ENCODE results near the gene CHMP4B. TPM values are rescaled to one million over a fixed set of nuclear protein-coding genes. Genes with fewer than 3 reads are reported as not detected.

Gene CHMP4B
- total RNA-seq, 2 donors from 2014 or later = 102 to 104 TPM

DNA sequence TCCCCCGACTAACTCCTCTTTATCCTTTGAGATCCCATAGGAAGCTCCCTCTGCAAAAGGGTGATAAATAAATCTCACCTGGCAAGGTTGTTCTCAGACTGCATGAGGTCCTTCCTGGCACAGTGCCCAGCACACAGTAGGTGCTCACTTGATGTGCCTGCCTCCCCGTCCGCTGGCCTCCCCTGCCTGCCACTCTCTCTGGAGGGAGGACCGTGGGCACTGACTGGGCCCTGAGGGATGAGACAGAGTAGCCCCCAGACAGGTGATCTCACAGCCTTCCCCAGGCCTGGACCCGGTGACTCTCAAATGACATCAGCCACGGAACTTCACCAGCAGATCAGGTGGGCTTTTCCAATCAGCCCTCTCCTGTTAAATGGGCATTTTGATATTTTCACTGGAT is 57.4 kb downstream of the CHMP4B start:
- H3K27ac Mint-ChIP-seq = no peak overlapping the region
- H3K9me3 Mint-ChIP-seq = no peaks in the 10 kb centered on the region
- H3K4me3 Mint-ChIP-seq = no peak overlapping the region
- H3K27me3 Mint-ChIP-seq (ENCODE audit: low read depth) = no peaks in the 10 kb centered on the region
- H3K36me3 Mint-ChIP-seq (ENCODE audit: insufficient read depth in 2 of 2) = no peaks in the 10 kb centered on the region
- no peaks in the 10 kb centered on the region for H3K4me1 Mint-ChIP-seq (ENCODE audit: low read depth)
- no peak for DNase-seq
- ATAC-seq (replicated peaks in 1 of 2) = no peak

- ATAC-seq (replicated peaks in 1 of 2) (no peak), DNase-seq (no peak)
- H3K36me3 Mint-ChIP-seq (ENCODE audit: insufficient read depth in 2 of 2) = no peaks in the 10 kb centered on the region
- no peak overlapping the region for H3K27ac Mint-ChIP-seq
- H3K4me1 Mint-ChIP-seq (ENCODE audit: low read depth) = no peaks in the 10 kb centered on the region
- no peak overlapping the region for H3K4me3 Mint-ChIP-seq
- no peaks in the 10 kb centered on the region for H3K9me3 Mint-ChIP-seq
- H3K27me3 Mint-ChIP-seq (ENCODE audit: low read depth) = no peaks in the 10 kb centered on the region
These were observed 58.1 kb downstream of the CHMP4B start for GRCh38 chr20:33869283-33869682.

- Mint-ChIP-seq H3K9me3 (no peaks in the 10 kb centered on the region), H3K4me3 (no peak overlapping the region), H3K27ac (no peak overlapping the region), H3K4me1 (ENCODE audit: low read depth) (no peaks in the 10 kb centered on the region), H3K27me3 (ENCODE audit: low read depth) (no peaks in the 10 kb centered on the region), H3K36me3 (ENCODE audit: insufficient read depth in 2 of 2) (no peaks in the 10 kb centered on the region)
- no peak for DNase-seq
- ATAC-seq (replicated peaks in 1 of 2) = no peak
These were observed 60.2 kb downstream of the CHMP4B start for GRCh38 chr20:33871362-33871761.

DNA sequence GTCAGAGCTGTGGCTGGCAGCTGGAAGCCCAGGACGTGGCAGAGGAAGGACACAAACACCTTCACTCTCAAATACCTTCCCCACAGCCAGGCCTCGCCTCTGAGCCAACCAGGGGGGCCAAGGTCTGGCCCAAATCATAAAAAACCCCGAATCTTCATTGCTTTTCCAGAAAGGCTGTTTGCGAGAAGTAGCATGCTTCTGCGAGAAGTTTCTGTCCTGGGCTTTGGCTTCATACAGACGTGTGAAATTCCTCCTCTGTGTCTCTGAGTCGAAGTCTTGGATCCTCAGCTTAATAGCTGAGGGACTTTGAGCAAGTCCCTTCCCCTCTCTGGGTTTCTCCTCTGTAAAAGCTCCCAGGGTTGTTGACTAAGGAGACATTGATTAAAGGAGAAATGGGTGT is 63.0 kb downstream of the CHMP4B start:
- H3K36me3 Mint-ChIP-seq (ENCODE audit: insufficient read depth in 2 of 2) = peaks cover 0 to 3% of the 10 kb centered on the region in 2 donors
- H3K27ac Mint-ChIP-seq = no peak overlapping the region
- no peaks in the 10 kb centered on the region for H3K4me1 Mint-ChIP-seq (ENCODE audit: low read depth)
- DNase-seq (no peak), ATAC-seq (replicated peaks in 1 of 2) (no peak)
- H3K27me3 Mint-ChIP-seq (ENCODE audit: low read depth) = no peaks in the 10 kb centered on the region
- no peak overlapping the region for H3K4me3 Mint-ChIP-seq
- H3K9me3 Mint-ChIP-seq = peaks cover 0 to 9% of the 10 kb centered on the region in 2 donors

- DNase-seq (no peak), ATAC-seq (replicated peaks in 1 of 2) (no peak)
- H3K4me1 Mint-ChIP-seq (ENCODE audit: low read depth) = no peaks in the 10 kb centered on the region
- H3K36me3 Mint-ChIP-seq (ENCODE audit: insufficient read depth in 2 of 2) = peaks cover 0 to 8% of the 10 kb centered on the region in 2 donors
- no peak overlapping the region for H3K4me3 Mint-ChIP-seq
- no peak overlapping the region for H3K27ac Mint-ChIP-seq
- peaks cover 0 to 9% of the 10 kb centered on the region in 2 donors for H3K9me3 Mint-ChIP-seq
- no peaks in the 10 kb centered on the region for H3K27me3 Mint-ChIP-seq (ENCODE audit: low read depth)
These were observed 63.9 kb downstream of the CHMP4B start for GRCh38 chr20:33875055-33875454.

- H3K9me3 Mint-ChIP-seq = peaks cover 3 to 12% of the 10 kb centered on the region in 2 donors
- ATAC-seq (replicated peaks in 1 of 2) (no peak), DNase-seq (no peak)
- H3K27me3 Mint-ChIP-seq (ENCODE audit: low read depth) = no peaks in the 10 kb centered on the region
- peaks cover 0 to 8% of the 10 kb centered on the region in 2 donors for H3K36me3 Mint-ChIP-seq (ENCODE audit: insufficient read depth in 2 of 2)
- H3K4me3 Mint-ChIP-seq = no peak overlapping the region
- H3K4me1 Mint-ChIP-seq (ENCODE audit: low read depth) = no peaks in the 10 kb centered on the region
- no peak overlapping the region for H3K27ac Mint-ChIP-seq
These were observed 64.4 kb downstream of the CHMP4B start for GRCh38 chr20:33875534-33876026.

- ATAC-seq (replicated peaks in 1 of 2) = no peak
- peaks cover 0 to 8% of the 10 kb centered on the region in 2 donors for H3K36me3 Mint-ChIP-seq (ENCODE audit: insufficient read depth in 2 of 2)
- no peak for DNase-seq
- H3K4me3 Mint-ChIP-seq = no peak overlapping the region
- no peak overlapping the region for H3K27ac Mint-ChIP-seq
- no peaks in the 10 kb centered on the region for H3K27me3 Mint-ChIP-seq (ENCODE audit: low read depth)
- no peaks in the 10 kb centered on the region for H3K4me1 Mint-ChIP-seq (ENCODE audit: low read depth)
- H3K9me3 Mint-ChIP-seq = peaks cover 3 to 12% of the 10 kb centered on the region in 2 donors
These were observed 67.4 kb downstream of the CHMP4B start for GRCh38 chr20:33878583-33878982.

- no peaks in the 10 kb centered on the region for H3K4me1 Mint-ChIP-seq (ENCODE audit: low read depth)
- H3K27ac Mint-ChIP-seq = no peak overlapping the region
- peaks cover 0 to 8% of the 10 kb centered on the region in 2 donors for H3K36me3 Mint-ChIP-seq (ENCODE audit: insufficient read depth in 2 of 2)
- no peak overlapping the region for H3K4me3 Mint-ChIP-seq
- peaks cover 3 to 12% of the 10 kb centered on the region in 2 donors for H3K9me3 Mint-ChIP-seq
- H3K27me3 Mint-ChIP-seq (ENCODE audit: low read depth) = no peaks in the 10 kb centered on the region
- no peak for DNase-seq
- ATAC-seq (replicated peaks in 1 of 2) = no peak
These were observed 69.2 kb downstream of the CHMP4B start for GRCh38 chr20:33880396-33880795.

DNA sequence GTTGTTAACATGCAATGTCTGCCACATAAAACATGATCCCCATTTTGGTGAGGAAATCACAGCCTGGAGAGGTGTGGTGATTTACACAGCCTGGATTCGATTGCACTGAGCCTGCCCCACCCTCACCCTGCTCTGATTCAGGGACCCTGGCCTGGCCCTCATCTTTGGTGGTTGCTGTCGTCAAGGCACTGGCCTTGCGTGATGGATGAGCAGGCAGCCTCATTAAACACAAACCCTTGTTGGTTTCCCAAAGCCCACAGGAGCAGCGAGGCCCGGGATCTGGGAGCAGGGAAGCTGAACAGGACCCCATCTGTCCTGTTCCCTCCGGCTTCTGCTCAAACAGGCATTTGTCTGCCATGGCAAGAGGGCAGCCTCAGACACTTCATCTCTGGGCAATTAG is 70.8 kb downstream of the CHMP4B start:
- Mint-ChIP-seq H3K9me3 (peaks cover 3 to 12% of the 10 kb centered on the region in 2 donors), H3K36me3 (ENCODE audit: insufficient read depth in 2 of 2) (peaks cover 0 to 8% of the 10 kb centered on the region in 2 donors), H3K4me3 (no peak overlapping the region), H3K27me3 (ENCODE audit: low read depth) (no peaks in the 10 kb centered on the region), H3K27ac (no peak overlapping the region), H3K4me1 (ENCODE audit: low read depth) (no peaks in the 10 kb centered on the region)
- DNase-seq (no peak), ATAC-seq (replicated peaks in 1 of 2) (no peak)

DNA sequence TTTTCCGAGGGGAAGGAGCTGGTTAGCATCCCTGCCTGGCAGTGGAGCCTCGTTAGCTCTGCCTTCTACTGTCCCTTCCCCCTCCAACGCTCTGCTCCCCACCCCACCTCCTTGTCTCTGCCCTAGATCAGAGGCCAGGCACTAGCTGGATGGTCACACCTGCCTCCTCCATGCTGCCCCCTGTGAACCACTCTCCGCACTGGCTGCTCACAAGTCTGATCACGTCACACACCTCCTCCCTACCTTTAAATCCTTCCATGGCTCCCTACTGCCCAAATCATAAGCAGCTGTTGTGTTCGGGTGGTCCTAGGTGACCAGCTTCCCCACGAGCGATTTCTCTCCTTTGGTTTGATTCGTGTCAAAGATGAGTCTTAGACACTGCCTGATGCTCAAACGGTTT is 71.3 kb downstream of the CHMP4B start:
- Mint-ChIP-seq H3K27me3 (ENCODE audit: low read depth) (no peaks in the 10 kb centered on the region), H3K4me1 (ENCODE audit: low read depth) (no peaks in the 10 kb centered on the region), H3K27ac (no peak overlapping the region), H3K36me3 (ENCODE audit: insufficient read depth in 2 of 2) (peaks cover 0 to 8% of the 10 kb centered on the region in 2 donors), H3K9me3 (peaks cover 3 to 12% of the 10 kb centered on the region in 2 donors), H3K4me3 (no peak overlapping the region)
- DNase-seq (no peak), ATAC-seq (replicated peaks in 1 of 2) (no peak)

DNA sequence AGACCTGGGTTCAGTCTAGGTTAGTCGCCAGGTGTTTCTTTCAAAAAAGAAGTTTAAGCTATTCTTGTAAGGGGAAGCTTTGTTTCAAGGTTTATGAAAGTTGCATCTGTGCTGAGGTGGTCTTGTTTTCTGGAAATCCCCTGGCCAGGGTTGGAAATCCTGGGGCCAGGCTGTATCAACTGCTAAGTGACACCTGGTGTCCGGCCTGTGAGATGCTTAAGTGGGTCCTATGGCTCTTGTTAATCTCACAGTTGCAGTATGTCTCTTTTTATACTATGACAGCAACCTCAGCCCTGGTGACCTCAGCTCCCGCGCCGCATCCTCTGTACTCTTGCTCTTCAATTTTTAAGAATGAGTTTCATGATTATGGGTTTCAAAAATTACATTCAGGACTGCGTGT is 72.0 kb downstream of the CHMP4B start:
- no peaks in the 10 kb centered on the region for H3K4me1 Mint-ChIP-seq (ENCODE audit: low read depth)
- no peaks in the 10 kb centered on the region for H3K27me3 Mint-ChIP-seq (ENCODE audit: low read depth)
- peaks cover 0 to 8% of the 10 kb centered on the region in 2 donors for H3K36me3 Mint-ChIP-seq (ENCODE audit: insufficient read depth in 2 of 2)
- peaks cover 3 to 9% of the 10 kb centered on the region in 2 donors for H3K9me3 Mint-ChIP-seq
- ATAC-seq (replicated peaks in 1 of 2) = no peak
- no peak overlapping the region for H3K4me3 Mint-ChIP-seq
- no peak overlapping the region for H3K27ac Mint-ChIP-seq
- no peak for DNase-seq

GRCh38 chr20:33884633-33885032 is 73.5 kb downstream of the CHMP4B start:
- DNase-seq = no peak
- H3K27me3 Mint-ChIP-seq (ENCODE audit: low read depth) = no peaks in the 10 kb centered on the region
- peaks cover 3 to 4% of the 10 kb centered on the region in 2 donors for H3K9me3 Mint-ChIP-seq
- no peak for ATAC-seq (replicated peaks in 1 of 2)
- peaks cover 0 to under 1% of the 10 kb centered on the region in 2 donors for H3K36me3 Mint-ChIP-seq (ENCODE audit: insufficient read depth in 2 of 2)
- no peak overlapping the region for H3K4me3 Mint-ChIP-seq
- H3K4me1 Mint-ChIP-seq (ENCODE audit: low read depth) = no peaks in the 10 kb centered on the region
- H3K27ac Mint-ChIP-seq = no peak overlapping the region

DNA sequence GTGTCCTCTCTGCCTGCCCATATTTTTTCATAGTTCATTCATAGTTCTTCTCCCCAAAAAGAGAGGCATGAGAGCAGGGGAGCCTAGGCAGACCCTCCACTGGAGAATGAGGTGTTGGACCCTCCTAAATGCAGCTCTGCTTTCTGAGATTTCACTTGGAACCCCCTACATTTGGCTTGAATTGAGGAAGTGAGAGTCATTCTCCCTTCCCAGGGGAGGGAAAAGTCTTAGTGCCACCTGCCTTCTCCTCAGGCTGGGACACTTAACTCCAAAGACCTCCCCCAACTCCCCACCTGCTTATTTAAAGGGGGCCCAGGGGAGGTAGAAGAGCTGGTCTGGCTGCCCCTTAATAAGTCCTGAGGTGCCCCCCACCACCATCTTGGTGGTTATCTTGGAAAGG is 78.2 kb downstream of the CHMP4B start:
- Mint-ChIP-seq H3K36me3 (ENCODE audit: insufficient read depth in 2 of 2) (no peaks in the 10 kb centered on the region), H3K4me1 (ENCODE audit: low read depth) (no peaks in the 10 kb centered on the region), H3K27me3 (ENCODE audit: low read depth) (no peaks in the 10 kb centered on the region), H3K27ac (no peak overlapping the region), H3K9me3 (peaks cover 0 to 3% of the 10 kb centered on the region in 2 donors), H3K4me3 (no peak overlapping the region)
- no peak for DNase-seq
- no peak for ATAC-seq (replicated peaks in 1 of 2)

GRCh38 chr20:33890557-33890956 is 79.4 kb downstream of the CHMP4B start:
- DNase-seq (no peak), ATAC-seq (replicated peaks in 1 of 2) (no peak)
- no peaks in the 10 kb centered on the region for H3K4me1 Mint-ChIP-seq (ENCODE audit: low read depth)
- H3K27ac Mint-ChIP-seq = no peak overlapping the region
- H3K36me3 Mint-ChIP-seq (ENCODE audit: insufficient read depth in 2 of 2) = no peaks in the 10 kb centered on the region
- H3K27me3 Mint-ChIP-seq (ENCODE audit: low read depth) = peaks cover 3% of the 10 kb centered on the region
- no peak overlapping the region for H3K4me3 Mint-ChIP-seq
- H3K9me3 Mint-ChIP-seq = peaks cover 0 to 3% of the 10 kb centered on the region in 2 donors
